HFF-Myc (cell line): Measurements from ENCODE around the gene PTX4.
"Not testable (repeated sequence)": the region's sequence is repeated elsewhere in the genome, so short reads cannot be mapped to it uniquely, and the experiment has no call there.

Experiments
- DNase-seq: peaks from one replicate; pipeline ENCODE4 v3.0.0-alpha.2; 2011; ENCODE audit warnings: low read depth; ENCODE audit errors: extremely low read depth
- H3K4me3 ChIP-seq: replicated peaks from 2 replicates; pipeline ENCODE4 v1.5.1; 2011; ENCODE audit warnings: low read depth, mild to moderate bottlenecking, control low read depth, low read length
- CTCF ChIP-seq: IDR thresholded peaks from 2 replicates; pipeline ENCODE4 v1.5.1; 2012; ENCODE audit warnings: mild to moderate bottlenecking, low read depth, low read length, control low read depth; ENCODE audit errors: missing control alignments

PTX4 gene

GRCh38 chr16:1470481-1471251 is 18.1 kb downstream of the PTX4 start:
- no peak for TF ChIP-seq CTCF
- H3K4me3 ChIP-seq = no peak overlapping the region
- no peak for DNase-seq

- DNase-seq = no peak
- H3K4me3 ChIP-seq = no peak overlapping the region
- no peak for TF ChIP-seq CTCF
Observed at GRCh38 chr16:1469693-1470201, 19.0 kb downstream of the PTX4 start.

- not testable (repeated sequence) for DNase-seq, H3K4me3 ChIP-seq
Observed at GRCh38 chr16:1469141-1469540, 19.6 kb downstream of the PTX4 start.

- DNase-seq = no peak
- TF ChIP-seq CTCF = no peak
Observed at GRCh38 chr16:1468426-1468810, 20.3 kb downstream of the PTX4 start.

GRCh38 chr16:1466968-1467521 is 21.7 kb downstream of the PTX4 start:
- H3K4me3 ChIP-seq = no peak overlapping the region
- no peak for DNase-seq
- TF ChIP-seq CTCF = no peak

More at GRCh38 chr16:1468426-1468810, 20.3 kb downstream of the PTX4 start:
- H3K4me3 ChIP-seq = no peak overlapping the region

GRCh38 chr16:1466054-1466453 is 22.7 kb downstream of the PTX4 start:
- no peak for TF ChIP-seq CTCF
- DNase-seq = no peak
- no peak overlapping the region for H3K4me3 ChIP-seq

- TF ChIP-seq CTCF = no peak
- H3K4me3 ChIP-seq = no peak overlapping the region
- no peak for DNase-seq
Observed at GRCh38 chr16:1465567-1465915, 23.2 kb downstream of the PTX4 start.
